Esophagus (tissue), 2 donors: ENCODE measurements around the gene BCKDHB. TPM values are rescaled to one million over a fixed set of nuclear protein-coding genes. Genes with fewer than 3 reads are reported as not detected.

ENCODE experiments used
- H3K27ac ChIP-seq, 2 donors: one replicate each; pipeline ENCODE4 v1.5.1; 2013; ENCODE audit warnings: low read depth in 2 of 2, mild to moderate bottlenecking in 2 of 2, inconsistent platforms in 1 of 2, low read length in 1 of 2, moderate library complexity in 1 of 2
- H3K27me3 ChIP-seq, 2 donors: one replicate each; pipeline ENCODE4 v1.6.1; 2013; ENCODE audit warnings: low read length in 2 of 2, control low read depth in 1 of 2, mild to moderate bottlenecking in 1 of 2; ENCODE audit not compliant: insufficient read depth in 2 of 2, control insufficient read depth in 1 of 2
- H3K36me3 ChIP-seq, 2 donors: one replicate each; pipeline ENCODE4 v1.6.1; 2013; ENCODE audit warnings: low read length in 1 of 2; ENCODE audit not compliant: control insufficient read depth in 2 of 2, insufficient read depth in 2 of 2
- H3K4me1 ChIP-seq, 2 donors: one replicate each; pipeline ENCODE4 v1.6.1; 2013; ENCODE audit warnings: low read length in 1 of 2; ENCODE audit not compliant: control insufficient read depth in 2 of 2, insufficient read depth in 2 of 2
- H3K4me3 ChIP-seq, 2 donors: one replicate each; pipeline ENCODE4 v1.5.1; 2013; ENCODE audit warnings: low read length in 2 of 2, mild to moderate bottlenecking in 2 of 2, low read depth in 1 of 2, moderate library complexity in 1 of 2
- H3K9me3 ChIP-seq, 2 donors: one replicate each; pipeline ENCODE4 v1.6.1; 2013; ENCODE audit warnings: mild to moderate bottlenecking in 2 of 2, low read depth in 1 of 2, low read length in 1 of 2, moderate library complexity in 1 of 2; ENCODE audit not compliant: control insufficient read depth in 2 of 2, insufficient read depth in 1 of 2
- WGBS, 2 donors: extraction: QIAGEN DNeasy Blood & Tissue Kit; methylation state at CpG; one replicate each; pipeline ENCODE4 v1.1.7; 2013; 5-methylcytosine and 5-hydroxymethylcytosine counted together
- polyA plus RNA-seq, 2 donors: library from polyadenylated mRNA; stranded (reverse); fragments of 200-250 nt; gene quantifications; one replicate each; pipeline ENCODE4 v1.2.3, GENCODE V29; 2013
- donor health status: healthy with polysubstance abuse.
- donor health status: Bipolar disorder and iron deficiency.

BCKDHB gene
- polyA plus RNA-seq, 2 donors = 3.4 to 6.9 TPM

GRCh38 chr6:80165819-80166218, 59.3 kb downstream of the BCKDHB start:
- WGBS, 2 donors = 86 to 89% methylated on average over 1 of the region's 1 CpG
- H3K4me3 ChIP-seq = no peak overlapping the region
- H3K27ac ChIP-seq = no peak overlapping the region
- H3K9me3 ChIP-seq = no peaks in the 10 kb centered on the region
- no peaks in the 10 kb centered on the region for H3K27me3 ChIP-seq
- H3K4me1 ChIP-seq = no peaks in the 10 kb centered on the region
- peaks cover 0 to 2% of the 10 kb centered on the region in 2 donors for H3K36me3 ChIP-seq

GRCh38 chr6:80170433-80170832, 64.0 kb downstream of the BCKDHB start:
- Histone ChIP-seq H3K4me3 (no peak overlapping the region), H3K27me3 (no peaks in the 10 kb centered on the region), H3K4me1 (no peaks in the 10 kb centered on the region), H3K36me3 (peaks cover 0 to 2% of the 10 kb centered on the region in 2 donors), H3K27ac (no peak overlapping the region), H3K9me3 (no peaks in the 10 kb centered on the region)
- WGBS, 2 donors = 78 to 87% methylated on average over 3 of the region's 3 CpGs

DNA sequence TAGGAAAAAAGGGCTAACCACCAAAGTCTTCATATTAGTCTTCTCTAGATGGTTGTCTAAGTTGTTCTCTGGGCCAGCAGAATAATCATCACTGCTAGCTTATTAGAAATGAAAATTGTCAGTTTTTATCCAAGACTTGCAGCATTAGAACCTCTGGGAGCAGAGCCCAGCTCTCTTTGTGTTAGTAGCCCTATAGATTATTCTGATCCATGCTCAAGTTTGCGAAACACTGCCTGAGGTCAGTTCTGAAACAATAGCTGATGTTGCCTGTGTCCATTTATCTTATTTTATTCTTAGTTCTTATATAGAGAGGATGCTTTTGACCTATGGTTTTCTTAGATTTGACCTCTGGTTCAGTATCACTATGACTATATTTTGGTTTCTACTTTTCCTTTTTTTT, 66.9 kb downstream of the BCKDHB start:
- Histone ChIP-seq H3K27me3 (no peaks in the 10 kb centered on the region), H3K4me1 (no peaks in the 10 kb centered on the region), H3K27ac (no peak overlapping the region), H3K36me3 (peaks cover 0 to 2% of the 10 kb centered on the region in 2 donors), H3K4me3 (no peak overlapping the region), H3K9me3 (no peaks in the 10 kb centered on the region)
- 90 to 92% methylated on average over 1 of the region's 1 CpG for WGBS, 2 donors

DNA sequence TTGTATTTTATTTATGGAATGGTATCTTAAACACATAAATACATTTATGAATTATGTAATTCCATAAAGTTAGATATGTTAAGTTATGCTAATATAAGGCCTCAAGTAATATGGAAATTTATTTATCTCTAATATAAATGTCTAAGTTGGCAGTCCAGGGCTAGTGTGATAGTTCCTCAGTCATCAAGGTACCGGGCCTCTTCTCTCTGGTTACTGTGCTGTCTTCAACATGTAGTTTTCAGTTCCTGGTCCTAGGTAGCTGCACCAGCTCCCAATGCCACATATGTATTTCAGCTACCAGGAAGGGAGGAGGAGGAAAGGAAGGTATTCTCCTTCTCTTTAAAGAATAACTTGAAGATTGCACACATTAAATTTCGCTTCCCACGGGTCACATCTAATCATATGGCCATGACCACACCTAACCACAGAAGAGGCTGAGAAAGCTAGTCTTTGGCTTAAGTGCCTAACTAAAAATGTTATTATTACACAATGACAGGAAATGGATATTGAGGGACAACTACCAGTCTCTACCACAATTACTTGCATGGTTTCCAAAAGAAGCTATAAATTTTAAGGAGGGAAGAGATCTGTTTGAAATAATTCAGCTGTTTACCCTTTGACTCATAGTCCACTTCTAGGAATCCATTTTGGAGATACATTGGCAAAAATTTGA, 68.6 kb downstream of the BCKDHB start:
- no peak overlapping the region for H3K27ac ChIP-seq
- no peaks in the 10 kb centered on the region for H3K27me3 ChIP-seq
- WGBS, 2 donors = 89 to 91% methylated on average over 3 of the region's 3 CpGs
- no peaks in the 10 kb centered on the region for H3K4me1 ChIP-seq
- H3K9me3 ChIP-seq = no peaks in the 10 kb centered on the region
- H3K4me3 ChIP-seq = no peak overlapping the region
- no peaks in the 10 kb centered on the region for H3K36me3 ChIP-seq

GRCh38 chr6:80179695-80180094, 73.2 kb downstream of the BCKDHB start:
- Histone ChIP-seq H3K4me1 (no peaks in the 10 kb centered on the region), H3K27ac (no peak overlapping the region)
- WGBS, 2 donors = 38 to 41% methylated on average over 1 of the region's 1 CpG

DNA sequence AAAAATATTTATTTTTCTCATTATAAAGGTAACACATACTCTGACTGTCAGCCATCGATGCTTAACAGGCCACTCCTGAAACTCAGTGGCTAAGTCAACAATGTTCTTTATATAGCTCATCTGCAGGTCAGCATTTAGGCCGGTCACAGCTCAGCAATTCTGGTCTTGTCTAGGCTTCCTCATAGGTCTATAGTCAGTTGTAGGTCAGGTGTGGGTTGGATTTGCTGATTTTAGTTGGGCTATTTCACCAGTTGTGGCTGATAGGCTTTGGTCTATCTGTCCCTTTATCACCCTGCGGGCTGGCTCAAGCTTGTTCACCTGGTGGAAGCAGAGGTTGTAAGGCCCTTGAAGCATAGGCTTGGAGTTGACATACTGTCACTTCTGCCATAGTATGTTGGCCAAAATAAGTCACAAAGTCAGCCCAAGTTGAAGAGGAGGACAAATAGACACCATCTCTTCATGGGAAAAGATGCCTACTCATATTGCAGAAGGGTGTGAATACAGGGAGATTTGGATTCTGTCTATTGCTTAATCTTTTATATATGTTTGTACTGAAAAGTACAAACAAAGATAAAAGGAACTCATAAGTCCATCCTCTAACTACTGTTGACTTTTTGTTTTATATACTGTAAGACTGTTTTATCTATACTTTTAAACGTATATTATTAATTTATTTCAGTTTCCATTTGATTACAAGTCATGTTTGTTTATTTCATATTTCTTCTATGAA, 75.0 kb downstream of the BCKDHB start:
- H3K27ac ChIP-seq = no peak overlapping the region
- peaks cover 0 to 4% of the 10 kb centered on the region in 2 donors for H3K4me1 ChIP-seq
- 76 to 81% methylated on average over 4 of the region's 4 CpGs for WGBS, 2 donors
- no peaks in the 10 kb centered on the region for H3K27me3 ChIP-seq
- no peaks in the 10 kb centered on the region for H3K36me3 ChIP-seq
- no peak overlapping the region for H3K4me3 ChIP-seq
- no peaks in the 10 kb centered on the region for H3K9me3 ChIP-seq

More at GRCh38 chr6:80179695-80180094, 73.2 kb downstream of the BCKDHB start:
- Histone ChIP-seq H3K27me3 (no peaks in the 10 kb centered on the region), H3K4me3 (no peak overlapping the region), H3K9me3 (no peaks in the 10 kb centered on the region), H3K36me3 (no peaks in the 10 kb centered on the region)

- WGBS, 2 donors = 58 to 72% methylated on average over 1 of the region's 1 CpG
- no peaks in the 10 kb centered on the region for H3K27me3 ChIP-seq
- H3K4me1 ChIP-seq = peaks cover 0 to 4% of the 10 kb centered on the region in 2 donors
Observed at GRCh38 chr6:80182308-80182707, 75.8 kb downstream of the BCKDHB start.

GRCh38 chr6:80183019-80183795, 76.7 kb downstream of the BCKDHB start:
- Histone ChIP-seq H3K36me3 (no peaks in the 10 kb centered on the region), H3K27ac (no peak overlapping the region), H3K9me3 (no peaks in the 10 kb centered on the region), H3K4me3 (no peak overlapping the region), H3K4me1 (peaks cover 0 to 4% of the 10 kb centered on the region in 2 donors), H3K27me3 (no peaks in the 10 kb centered on the region)
- 84 to 87% methylated on average over 4 of the region's 4 CpGs for WGBS, 2 donors

More at GRCh38 chr6:80182308-80182707, 75.8 kb downstream of the BCKDHB start:
- no peaks in the 10 kb centered on the region for H3K36me3 ChIP-seq
- no peak overlapping the region for H3K4me3 ChIP-seq
- no peaks in the 10 kb centered on the region for H3K9me3 ChIP-seq
- no peak overlapping the region for H3K27ac ChIP-seq

GRCh38 chr6:80185492-80185891, 79.0 kb downstream of the BCKDHB start:
- no peaks in the 10 kb centered on the region for H3K36me3 ChIP-seq
- peaks cover 0 to 4% of the 10 kb centered on the region in 2 donors for H3K4me1 ChIP-seq
- H3K27ac ChIP-seq = no peak overlapping the region
- H3K4me3 ChIP-seq = no peak overlapping the region
- H3K27me3 ChIP-seq = no peaks in the 10 kb centered on the region
- 80 to 91% methylated on average over 2 of the region's 2 CpGs for WGBS, 2 donors
- no peaks in the 10 kb centered on the region for H3K9me3 ChIP-seq
